ENCODE data around the gene LRRC15. TPM values are rescaled to one million over a fixed set of nuclear protein-coding genes. Genes with fewer than 3 reads are reported as not detected.

LRRC15 gene
- polyA plus RNA-seq, 1 donor: 0.10 TPM

DNA sequence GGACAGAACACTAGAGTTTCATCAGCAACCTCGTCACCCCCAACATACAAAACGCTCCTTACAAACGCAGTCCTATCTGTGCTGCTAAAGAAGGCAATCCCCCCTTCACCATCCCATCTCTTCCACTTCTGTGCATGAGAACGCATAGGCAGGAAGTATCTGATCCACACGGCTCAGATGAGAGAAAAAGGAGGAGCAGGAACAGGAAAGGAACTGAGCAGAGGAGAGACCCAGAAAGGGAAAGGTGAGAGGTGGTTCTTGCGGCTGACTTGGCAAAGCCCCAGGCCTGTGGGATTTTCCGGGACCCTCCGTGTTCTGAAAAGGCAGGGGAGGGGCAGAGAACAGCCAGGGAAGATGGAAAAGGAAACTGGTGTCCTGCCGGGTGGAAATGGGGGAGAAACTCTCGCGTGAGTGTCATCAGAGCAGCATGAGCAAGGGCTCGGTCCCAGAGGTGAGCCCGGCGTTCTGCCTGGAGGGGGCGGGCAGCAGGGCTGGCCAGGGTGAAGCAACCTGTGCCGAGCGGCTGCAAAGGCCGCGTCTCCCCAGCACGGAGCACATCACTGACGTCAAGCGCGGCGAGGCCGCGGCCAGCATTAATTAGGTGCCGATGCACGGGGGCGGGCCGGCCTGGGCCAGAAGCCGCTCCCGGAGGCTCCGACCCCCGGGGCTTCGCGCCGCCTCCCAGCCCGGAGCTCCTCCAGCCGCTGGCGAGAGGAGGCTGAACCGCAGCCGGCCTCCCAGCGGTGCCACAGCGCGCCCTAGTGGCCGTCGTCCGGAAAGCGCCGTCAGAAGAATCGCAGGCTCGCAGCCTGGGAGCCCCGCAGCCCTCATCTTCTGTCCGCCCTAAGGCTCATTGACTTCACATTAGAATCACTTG is 54.2 kb downstream of the LRRC15 start:
- DNase-seq: peak; percentile 92

- DNase-seq: no peak
These were observed 55.0 kb downstream of the LRRC15 start for GRCh38 chr3:194314388-194315068.

GRCh38 chr3:194313560-194314387 is 55.8 kb downstream of the LRRC15 start:
- peak; percentile 68 for DNase-seq

DNA sequence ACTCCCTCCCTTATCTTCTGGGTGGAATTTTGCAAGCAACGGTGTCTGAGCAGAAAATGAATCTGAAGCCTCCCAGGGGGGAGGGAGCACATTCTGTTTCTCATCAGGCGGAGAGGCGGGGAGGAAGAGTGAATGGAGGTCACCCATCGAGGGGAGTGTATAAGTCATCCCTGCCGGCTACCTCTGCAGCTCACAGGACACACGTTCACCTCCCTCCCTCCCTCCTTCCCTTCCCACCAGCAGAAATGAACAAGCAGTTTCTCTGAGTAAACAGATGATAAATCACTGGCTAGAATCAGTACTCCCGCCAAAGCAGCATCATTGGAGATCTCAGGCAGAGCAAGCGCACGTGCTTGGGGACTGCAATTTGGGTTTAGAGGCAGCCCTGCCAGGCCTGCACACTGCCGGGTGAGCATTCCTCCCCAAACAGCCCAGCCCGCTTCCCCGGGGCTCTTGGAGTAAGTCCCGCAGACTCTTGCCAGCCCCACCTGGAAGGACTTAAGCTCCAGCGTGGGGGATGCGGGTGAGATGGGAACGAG is 56.7 kb downstream of the LRRC15 start:
- peak; percentile 81 for DNase-seq

DNA sequence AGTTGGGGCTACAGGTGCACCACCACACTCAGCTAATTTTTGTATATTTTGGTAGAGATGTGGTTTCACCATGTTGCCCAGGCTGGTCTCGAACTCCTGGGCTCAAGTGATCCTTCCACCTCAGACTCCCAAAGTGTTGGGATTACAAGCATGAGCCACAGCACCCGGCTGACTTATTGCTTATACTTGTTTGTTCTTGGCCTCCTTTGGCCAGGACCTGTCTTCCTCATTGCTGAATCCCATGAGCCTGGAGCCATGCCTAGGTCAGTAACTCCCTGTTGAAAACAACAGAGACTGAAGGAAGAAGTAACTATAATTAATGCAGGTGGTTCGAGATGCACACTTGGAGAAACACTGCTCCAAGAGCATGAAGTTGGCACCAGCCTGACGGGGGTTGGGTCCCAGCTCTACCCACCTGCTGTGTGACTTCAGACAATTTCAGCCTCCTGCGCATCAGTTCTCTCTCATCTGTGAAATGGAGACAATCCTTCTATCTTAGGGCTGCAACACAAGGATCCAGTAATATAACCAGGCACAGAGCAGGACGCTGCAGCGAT is 57.3 kb downstream of the LRRC15 start:
- DNase-seq: no peak

DNA sequence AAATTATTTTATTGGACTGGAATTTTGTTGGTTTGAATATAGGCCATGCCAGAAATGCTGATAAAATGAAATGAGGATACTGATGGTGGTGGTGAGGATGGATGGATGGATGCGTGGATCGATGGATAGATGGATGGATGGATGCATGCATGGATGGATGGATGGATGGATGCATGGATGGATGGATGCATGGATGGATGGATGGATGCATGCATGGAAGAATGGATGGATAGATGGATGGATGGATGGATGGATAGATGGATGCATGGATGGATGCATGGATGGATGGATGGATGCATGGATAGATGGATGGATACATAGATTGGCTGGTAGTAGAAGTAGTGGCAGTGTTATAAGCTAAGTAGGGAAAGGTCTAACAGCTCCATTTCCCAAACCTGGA is 58.5 kb downstream of the LRRC15 start:
- no peak for DNase-seq

GRCh38 chr3:194310060-194310835 is 59.3 kb downstream of the LRRC15 start:
- peak; percentile 50 for DNase-seq

DNA sequence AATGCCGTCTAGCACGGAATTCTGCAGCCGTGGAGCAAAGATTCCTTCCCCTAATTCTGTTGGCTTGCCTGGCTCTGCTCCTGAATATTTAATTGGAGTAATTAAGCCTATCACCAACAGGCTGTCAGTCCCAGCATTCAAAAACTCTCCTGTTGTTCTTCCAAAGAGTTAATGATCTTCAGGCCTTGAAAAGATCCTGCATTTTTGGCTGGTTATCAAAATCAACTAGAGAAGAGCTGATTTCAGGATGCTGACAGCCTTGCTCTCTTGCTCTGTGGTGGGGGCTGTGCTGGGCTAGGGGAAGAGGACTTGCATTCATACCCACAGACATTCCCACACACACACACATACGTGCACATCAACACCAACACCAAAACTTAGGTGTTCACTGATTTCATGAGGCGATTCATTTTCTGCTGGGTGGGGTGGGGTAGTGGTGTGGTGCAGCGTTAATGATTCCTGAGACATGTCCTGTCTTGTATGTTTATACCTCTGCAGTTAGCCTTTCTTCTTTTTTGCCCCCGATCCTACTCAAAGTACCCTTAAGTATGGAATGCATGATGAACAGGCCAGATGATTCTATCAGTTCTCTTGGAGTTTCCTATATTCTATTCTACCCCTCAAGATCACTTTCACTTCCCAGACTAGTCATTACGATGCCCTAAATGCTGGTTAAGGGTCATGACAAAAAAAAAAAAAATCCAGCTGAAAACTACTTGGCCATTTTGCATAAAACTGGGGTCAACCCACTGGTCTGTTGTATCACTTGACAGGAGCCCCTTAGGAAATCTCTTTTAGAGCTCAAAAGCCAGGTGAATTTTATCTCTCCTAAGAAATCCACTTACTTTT is 60.7 kb downstream of the LRRC15 start:
- DNase-seq: no peak

DNA sequence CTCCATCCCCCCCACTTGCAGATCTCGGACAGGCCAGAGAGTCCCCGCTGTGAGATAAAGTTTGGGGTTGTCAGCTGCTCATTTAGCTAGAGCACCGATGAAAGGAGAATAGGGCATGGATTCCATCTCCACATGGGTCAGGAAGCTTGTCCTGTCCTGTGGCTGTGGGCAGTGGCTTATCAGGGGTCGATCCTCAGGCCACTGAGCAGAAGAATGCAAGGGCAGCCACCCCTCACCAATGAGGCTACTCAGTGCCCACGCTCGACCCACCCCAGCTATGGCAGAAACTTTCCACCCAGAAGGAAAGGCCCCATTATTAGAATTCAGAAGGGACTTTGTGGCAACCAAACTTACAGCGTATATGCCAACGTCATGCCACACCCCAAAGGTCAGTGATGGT is 61.7 kb downstream of the LRRC15 start:
- no peak for DNase-seq

DNA sequence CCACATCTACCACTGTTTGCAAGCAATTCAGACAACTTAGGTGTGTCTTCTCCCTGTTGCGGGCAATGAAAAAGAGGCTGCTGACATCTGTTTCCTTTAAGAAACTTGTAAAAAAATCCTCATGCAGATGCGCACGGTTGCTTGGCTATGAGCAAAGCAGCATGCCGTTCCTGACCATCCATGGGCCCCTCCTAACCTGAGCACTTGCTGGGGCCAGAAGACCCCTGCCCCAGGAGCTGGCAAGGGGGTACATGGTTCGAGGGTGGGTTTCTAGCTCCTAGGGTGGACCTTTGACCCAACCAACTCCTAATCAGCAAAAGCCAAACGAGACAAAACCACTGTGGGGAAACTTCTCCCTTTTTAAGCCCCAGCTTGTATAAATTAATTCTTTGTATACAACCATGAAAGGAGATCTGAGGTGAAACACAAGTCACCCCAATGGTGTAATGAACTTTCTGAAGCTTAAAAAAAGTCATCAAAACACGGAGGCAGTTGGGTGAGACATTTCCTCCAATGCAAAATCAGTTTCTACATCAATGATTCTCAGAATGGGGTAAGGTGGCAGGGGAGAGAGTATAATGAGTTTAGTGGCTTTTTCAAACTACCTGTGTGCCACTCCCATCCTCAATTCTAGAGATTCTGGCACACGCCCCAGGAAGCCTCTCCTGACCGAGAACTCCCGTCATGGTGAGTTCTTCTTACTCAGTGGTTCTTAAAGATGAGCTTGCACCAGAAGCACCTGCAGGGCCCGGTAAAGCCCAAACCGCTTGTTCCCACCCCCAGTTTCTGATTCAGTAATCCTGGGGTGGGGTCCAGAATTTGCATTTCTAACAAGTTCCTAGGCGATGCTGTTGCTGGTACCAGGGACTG is 62.5 kb downstream of the LRRC15 start:
- DNase-seq: no peak

DNA sequence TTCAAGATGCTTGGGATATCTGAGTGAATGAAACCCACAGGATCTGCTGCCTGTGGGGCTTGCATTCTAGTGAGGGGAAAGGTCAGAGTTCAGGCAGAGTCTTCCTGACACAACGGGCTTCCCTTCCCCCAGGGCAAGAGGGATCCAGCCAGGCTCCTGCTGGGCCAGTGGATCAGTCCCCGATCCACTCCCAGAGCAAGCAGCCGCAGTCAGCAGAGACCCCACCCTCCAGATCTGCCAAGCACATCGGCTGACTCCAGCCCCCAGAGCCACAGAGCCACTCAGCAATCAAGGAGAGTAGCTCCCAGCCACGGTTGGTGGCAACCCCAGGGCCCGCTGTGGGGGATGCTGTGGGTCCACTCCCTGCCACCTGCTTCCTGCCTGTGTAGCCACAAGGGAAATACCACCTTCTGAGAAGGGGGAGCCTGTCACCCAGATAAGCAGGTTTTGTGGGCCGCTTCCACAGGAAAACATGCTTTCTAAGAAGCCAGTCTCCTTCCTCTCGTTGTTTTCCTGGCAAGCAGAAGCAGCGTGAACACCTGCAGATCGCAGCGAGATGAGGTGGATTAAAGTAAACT is 63.3 kb downstream of the LRRC15 start:
- DNase-seq: no peak

GRCh38 chr3:194305356-194306108 is 64.0 kb downstream of the LRRC15 start:
- DNase-seq: no peak

Other genes starting within 250 kb of the LRRC15 start
- gene HES1, start 233.6 kb downstream of the LRRC15 start, polyA plus RNA-seq (ENCODE audit: insufficient read length): 24.5 TPM
- gene CPN2, start 18.4 kb downstream of the LRRC15 start, polyA plus RNA-seq (ENCODE audit: insufficient read length): 0.09 TPM
- 0.18 TPM for gene GP5, start 29.5 kb upstream of the LRRC15 start, polyA plus RNA-seq (ENCODE audit: insufficient read length)
- 24.4 TPM for gene ATP13A3, start 117.3 kb upstream of the LRRC15 start, polyA plus RNA-seq (ENCODE audit: insufficient read length)